CD4-positive, alpha-beta T cell treated with Interleukin-2 at 100 ng/mL for 4 hours (primary cell): ENCODE data around the gene PIR.

Source experiments
- DNase-seq: peaks from one replicate; pipeline ENCODE4 v3.0.0-alpha.2; 2020; ENCODE audit warnings: low spot score

Gene PIR

GRCh38 chrX:15483891-15484290, 9.2 kb downstream of the PIR start:
- no peak for DNase-seq

GRCh38 chrX:15475486-15475885, 17.6 kb downstream of the PIR start:
- DNase-seq = no peak

- no peak for DNase-seq
These were observed 18.1 kb downstream of the PIR start for GRCh38 chrX:15475021-15475420.

- no peak for DNase-seq
These were observed 19.1 kb downstream of the PIR start for GRCh38 chrX:15474028-15474427.

- DNase-seq = no peak
These were observed 20.6 kb downstream of the PIR start for GRCh38 chrX:15472531-15472930.

- DNase-seq = peak; percentile 47
These were observed 22.1 kb downstream of the PIR start for GRCh38 chrX:15471028-15471427.

GRCh38 chrX:15469613-15470012, 23.5 kb downstream of the PIR start:
- no peak for DNase-seq

- DNase-seq = peak; percentile 0
These were observed 25.1 kb downstream of the PIR start for GRCh38 chrX:15468036-15468435.

GRCh38 chrX:15465896-15466651, 27.1 kb downstream of the PIR start:
- no peak for DNase-seq

GRCh38 chrX:15465347-15465746, 27.8 kb downstream of the PIR start:
- no peak for DNase-seq

- no peak for DNase-seq
These were observed 28.4 kb downstream of the PIR start for GRCh38 chrX:15464704-15465103.

GRCh38 chrX:15451913-15452312, 41.2 kb downstream of the PIR start:
- no peak for DNase-seq

- no peak for DNase-seq
These were observed 45.0 kb downstream of the PIR start for GRCh38 chrX:15448010-15448639.

GRCh38 chrX:15441464-15441863, 51.7 kb downstream of the PIR start:
- DNase-seq = no peak

GRCh38 chrX:15438332-15438731, 54.8 kb downstream of the PIR start:
- no peak for DNase-seq

GRCh38 chrX:15437724-15438123, 55.4 kb downstream of the PIR start:
- DNase-seq = no peak

- DNase-seq = no peak
These were observed 57.1 kb downstream of the PIR start for GRCh38 chrX:15435836-15436619.

GRCh38 chrX:15434205-15434604, 58.9 kb downstream of the PIR start:
- DNase-seq = no peak

GRCh38 chrX:15430584-15430983, 62.5 kb downstream of the PIR start:
- DNase-seq = no peak

- DNase-seq = no peak
These were observed 63.1 kb downstream of the PIR start for GRCh38 chrX:15430076-15430475.

- no peak for DNase-seq
These were observed 68.1 kb downstream of the PIR start for GRCh38 chrX:15425024-15425423.

- DNase-seq = no peak
These were observed 74.4 kb downstream of the PIR start for GRCh38 chrX:15418707-15419181.
